Rectal smooth muscle tissue (tissue), 1 donor: ENCODE data around the gene SLAMF6.
A peak's percentile ranks its signal among the peaks of the same experiment; 100 is the strongest.

Experiments
- H3K27ac ChIP-seq: one replicate; pipeline ENCODE4 v1.7.0; 2013; ENCODE audit warnings: low read depth, low read length, inconsistent platforms
- H3K27me3 ChIP-seq: one replicate; pipeline ENCODE4 v1.7.0; 2013; ENCODE audit warnings: low read length; ENCODE audit not compliant: control insufficient read depth, insufficient read depth
- H3K36me3 ChIP-seq: one replicate; pipeline ENCODE4 v1.7.0; 2013; ENCODE audit warnings: low read length; ENCODE audit not compliant: control insufficient read depth, insufficient read depth
- H3K4me1 ChIP-seq: one replicate; pipeline ENCODE4 v1.7.0; 2013; ENCODE audit warnings: low read length; ENCODE audit not compliant: control insufficient read depth, insufficient read depth
- H3K4me3 ChIP-seq: one replicate; pipeline ENCODE4 v1.7.0; 2013; ENCODE audit warnings: low read length
- H3K9ac ChIP-seq: one replicate; pipeline ENCODE4 v1.7.0; 2013; ENCODE audit warnings: low read length

Gene SLAMF6

DNA sequence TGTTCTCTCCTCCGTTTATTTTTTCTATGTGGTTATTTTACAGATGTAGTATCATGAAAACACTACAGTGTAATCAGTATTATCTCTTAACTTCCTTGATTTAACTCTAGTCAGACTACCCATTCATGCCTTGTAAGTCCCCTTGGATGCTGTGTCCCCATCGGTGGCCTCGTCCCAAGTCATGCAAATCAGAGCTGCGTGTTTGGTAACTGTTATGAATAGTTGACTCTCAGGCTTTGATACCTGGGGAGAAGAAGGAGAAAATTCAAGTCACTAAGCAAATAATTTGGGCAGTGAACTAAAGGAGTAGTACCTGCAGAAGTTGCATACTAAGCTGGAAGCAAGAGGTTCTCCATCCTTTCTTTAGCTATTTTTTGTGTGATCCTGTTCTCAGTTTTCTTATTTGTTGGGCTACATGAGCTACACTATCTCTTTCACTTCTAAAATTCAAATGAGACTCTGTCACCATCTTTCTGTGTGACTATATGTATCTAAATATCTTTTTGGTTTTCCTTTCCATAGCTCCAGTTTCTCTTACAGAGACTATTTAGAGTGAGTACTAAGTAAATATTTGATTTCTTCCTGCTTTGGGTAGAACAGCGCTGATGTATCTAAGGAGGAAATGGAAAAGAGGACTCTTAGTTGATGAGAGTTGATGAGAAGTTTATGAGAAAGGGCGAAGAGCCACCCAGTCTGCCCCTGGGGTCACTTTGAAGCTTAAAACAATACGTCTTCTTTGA lies 71.8 kb downstream of the SLAMF6 start:
- H3K4me1 ChIP-seq = no peaks in the 10 kb centered on the region
- H3K36me3 ChIP-seq = no peaks in the 10 kb centered on the region
- no peaks in the 10 kb centered on the region for H3K27me3 ChIP-seq
- H3K9ac ChIP-seq = no peak overlapping the region
- H3K27ac ChIP-seq = no peak overlapping the region
- H3K4me3 ChIP-seq = no peak overlapping the region

DNA sequence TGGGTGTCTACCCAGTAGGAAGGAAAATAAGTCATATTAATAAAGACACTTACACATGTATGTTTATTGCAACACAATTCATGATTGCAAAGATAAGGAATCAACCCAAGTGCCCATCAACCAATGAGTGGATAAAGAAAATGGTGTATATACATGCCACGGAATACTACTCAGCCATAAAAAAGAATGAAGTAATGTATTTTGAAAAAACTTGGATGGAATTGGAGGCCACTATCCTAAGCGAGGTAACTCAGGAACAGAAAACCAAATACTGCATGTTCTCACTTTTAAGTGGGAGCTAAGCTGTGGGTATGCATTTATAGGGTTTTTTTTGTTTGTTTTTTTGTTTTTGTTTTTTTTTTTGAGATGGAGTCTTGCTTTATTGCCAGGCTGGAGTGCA lies 73.6 kb downstream of the SLAMF6 start:
- Histone ChIP-seq H3K36me3 (no peaks in the 10 kb centered on the region), H3K4me3 (no peak overlapping the region), H3K27me3 (no peaks in the 10 kb centered on the region), H3K9ac (no peak overlapping the region), H3K4me1 (no peaks in the 10 kb centered on the region), H3K27ac (no peak overlapping the region)

DNA sequence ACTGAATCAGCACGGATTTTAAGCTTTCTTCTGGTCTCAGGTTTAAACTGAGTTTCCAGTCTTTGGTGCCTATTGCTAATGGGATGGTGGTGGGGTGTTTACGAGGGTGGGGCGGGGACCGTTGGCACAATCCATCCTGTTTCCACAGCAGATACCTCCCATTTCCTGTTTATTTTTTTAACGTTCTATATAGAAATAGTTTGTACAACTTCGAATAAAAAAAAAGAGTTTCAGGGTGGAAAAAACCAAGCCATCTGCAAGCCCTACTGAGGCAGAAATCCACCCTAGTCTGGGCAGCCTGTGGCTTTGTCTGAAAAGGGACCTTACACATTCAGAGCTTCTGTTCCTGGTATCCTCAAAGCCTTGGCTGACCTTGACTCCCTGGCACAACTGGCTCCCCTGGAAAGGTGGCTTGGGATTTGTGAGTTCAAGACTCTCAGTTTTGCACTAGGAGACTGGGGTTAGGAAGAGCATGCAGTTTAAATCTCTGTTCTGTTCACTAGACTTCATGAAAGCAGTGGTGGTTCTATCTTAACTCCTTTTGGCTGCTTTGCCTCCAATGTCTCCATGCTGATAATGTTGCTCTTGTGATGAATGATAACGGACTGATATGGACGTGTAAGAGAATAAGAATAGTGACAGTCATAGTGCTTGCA lies 76.0 kb downstream of the SLAMF6 start:
- Histone ChIP-seq H3K27ac (no peak overlapping the region), H3K4me3 (no peak overlapping the region), H3K9ac (no peak overlapping the region), H3K27me3 (no peaks in the 10 kb centered on the region), H3K36me3 (no peaks in the 10 kb centered on the region), H3K4me1 (no peaks in the 10 kb centered on the region)

DNA sequence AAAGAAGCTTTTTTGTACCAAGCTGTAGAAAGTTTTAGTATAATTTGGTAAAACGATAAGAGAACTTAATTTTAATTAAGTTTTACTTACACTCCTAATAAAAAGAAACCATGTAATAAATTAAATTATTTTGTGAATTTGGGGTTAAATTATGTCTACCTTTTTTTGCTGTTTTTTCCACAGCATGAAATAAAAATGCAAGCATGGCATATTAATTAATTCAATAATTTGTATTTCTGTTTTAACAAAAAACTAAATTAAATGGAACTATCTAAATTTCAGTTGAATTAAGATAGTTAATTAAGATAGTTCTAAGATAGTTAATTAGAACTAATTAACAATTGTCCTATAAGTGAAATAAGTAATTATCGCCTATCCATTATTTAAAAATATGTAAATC lies 83.3 kb downstream of the SLAMF6 start:
- no peaks in the 10 kb centered on the region for H3K27me3 ChIP-seq
- no peak overlapping the region for H3K4me3 ChIP-seq
- H3K4me1 ChIP-seq = no peaks in the 10 kb centered on the region
- no peak overlapping the region for H3K27ac ChIP-seq
- no peaks in the 10 kb centered on the region for H3K36me3 ChIP-seq
- no peak overlapping the region for H3K9ac ChIP-seq

DNA sequence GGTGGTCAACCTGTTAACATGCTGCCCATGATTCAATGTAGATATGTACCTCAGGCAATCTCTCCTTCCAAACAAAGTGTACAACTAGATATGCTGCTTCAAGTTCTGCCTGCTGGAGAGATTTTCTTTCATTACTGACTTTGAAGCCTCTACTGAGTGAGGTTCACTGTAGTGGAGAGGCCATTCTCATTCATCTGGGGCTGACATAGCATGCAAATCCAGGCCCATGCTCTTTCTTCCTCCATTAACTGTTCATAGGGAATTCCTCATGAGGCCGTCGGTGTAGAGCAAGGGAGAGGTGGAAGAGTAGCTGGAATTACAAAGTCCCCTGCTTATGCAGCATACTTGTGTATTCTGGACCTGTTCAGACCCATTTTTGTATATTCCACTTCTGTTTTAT lies 84.1 kb downstream of the SLAMF6 start:
- no peaks in the 10 kb centered on the region for H3K36me3 ChIP-seq
- no peak overlapping the region for H3K4me3 ChIP-seq
- no peak overlapping the region for H3K9ac ChIP-seq
- H3K27me3 ChIP-seq = no peaks in the 10 kb centered on the region
- no peaks in the 10 kb centered on the region for H3K4me1 ChIP-seq
- H3K27ac ChIP-seq = no peak overlapping the region

DNA sequence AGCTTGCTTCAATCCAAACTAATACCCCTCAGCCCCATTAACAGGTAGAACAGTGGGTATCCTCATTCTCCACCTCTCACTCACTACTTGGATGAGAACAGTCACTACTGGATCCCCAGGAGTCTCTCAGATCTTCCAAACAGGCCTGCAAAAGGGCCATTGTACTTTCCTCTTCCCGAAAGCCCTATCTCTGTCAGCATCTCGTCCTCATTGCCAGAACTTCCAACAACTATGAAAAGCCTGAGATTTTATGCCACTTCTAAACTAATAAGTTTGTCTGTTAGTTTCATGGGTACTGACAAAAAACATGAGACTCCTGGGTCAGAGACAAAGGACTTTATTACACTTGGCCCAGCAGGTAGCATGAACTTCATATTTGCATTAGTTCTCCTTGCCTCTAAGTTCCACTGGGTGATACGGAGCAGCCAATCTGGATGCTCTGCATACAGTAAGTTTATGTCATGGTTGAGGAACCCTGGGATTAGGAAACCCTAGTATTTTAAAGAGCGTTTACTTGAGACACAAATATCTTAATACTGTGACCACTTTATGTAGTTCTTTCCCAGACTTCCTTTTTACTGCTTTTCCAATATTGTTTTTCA lies 84.6 kb downstream of the SLAMF6 start:
- Histone ChIP-seq H3K36me3 (no peaks in the 10 kb centered on the region), H3K9ac (no peak overlapping the region), H3K4me1 (no peaks in the 10 kb centered on the region), H3K27ac (no peak overlapping the region), H3K27me3 (no peaks in the 10 kb centered on the region), H3K4me3 (peak overlapping the region; percentile 31)

DNA sequence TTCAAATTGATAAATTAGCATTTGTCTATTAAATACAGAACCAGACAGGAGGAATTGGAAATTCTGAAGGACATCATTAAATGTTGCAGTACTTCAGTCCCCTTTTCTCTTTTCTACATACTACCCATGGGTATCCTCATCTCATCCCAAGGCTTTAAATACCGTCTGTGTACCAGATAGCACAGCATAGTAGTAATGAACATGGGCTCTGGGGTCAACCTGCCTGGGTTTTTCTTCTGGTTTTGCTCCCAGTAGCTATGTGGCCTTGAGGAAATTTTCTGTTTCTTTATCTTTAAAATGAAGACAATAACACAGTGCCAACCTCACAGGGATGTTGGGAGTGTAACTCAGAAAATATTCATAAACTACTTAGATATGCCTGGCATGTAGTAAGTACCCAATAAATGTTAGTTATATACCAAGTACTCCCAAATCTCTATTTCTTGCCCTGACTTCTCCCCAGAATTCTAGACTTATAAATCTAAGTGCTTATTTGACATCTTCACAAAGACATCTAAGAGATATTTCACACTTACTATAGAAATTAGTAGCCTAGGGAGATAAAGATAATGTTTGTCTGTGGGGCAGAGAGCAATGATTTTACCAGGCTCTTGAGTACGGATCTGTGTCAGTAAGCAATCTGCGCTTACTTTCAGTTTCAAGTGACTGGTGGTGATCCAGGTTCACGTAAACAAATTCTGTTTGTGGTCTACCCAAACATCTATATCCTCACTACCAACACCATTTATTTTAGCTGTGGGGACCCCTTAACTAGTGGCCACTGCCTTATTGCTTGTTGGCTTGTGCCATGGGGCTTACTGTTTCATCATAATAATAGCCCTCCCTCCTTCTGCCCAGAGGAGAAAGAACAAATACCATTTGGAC lies 85.4 kb downstream of the SLAMF6 start:
- Histone ChIP-seq H3K27me3 (no peaks in the 10 kb centered on the region), H3K27ac (no peak overlapping the region), H3K36me3 (no peaks in the 10 kb centered on the region), H3K4me1 (no peaks in the 10 kb centered on the region), H3K4me3 (peak overlapping the region; percentile 31), H3K9ac (no peak overlapping the region)

DNA sequence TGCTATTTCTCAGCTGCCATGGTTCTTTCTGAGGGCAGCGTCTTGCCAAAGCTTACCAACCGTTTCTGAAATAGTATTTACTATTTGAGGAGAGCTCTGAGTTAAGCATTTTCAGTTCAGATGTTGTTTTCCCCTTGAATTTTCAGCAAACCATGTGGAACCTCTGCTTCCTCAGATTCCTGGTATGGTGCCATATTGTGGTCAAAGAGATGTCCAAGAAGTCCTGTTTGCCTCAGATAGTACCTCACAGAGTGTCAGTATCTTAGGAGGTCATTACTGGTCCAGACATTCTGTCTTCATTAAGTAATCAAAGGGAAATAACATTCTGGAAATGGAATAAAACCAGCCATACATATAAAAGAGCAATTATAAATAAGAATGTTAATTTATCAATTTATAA lies 86.1 kb downstream of the SLAMF6 start:
- Histone ChIP-seq H3K4me1 (no peaks in the 10 kb centered on the region), H3K36me3 (no peaks in the 10 kb centered on the region), H3K9ac (no peak overlapping the region), H3K27ac (no peak overlapping the region), H3K27me3 (no peaks in the 10 kb centered on the region), H3K4me3 (no peak overlapping the region)
